Activated CD8-positive, alpha-beta memory T cell treated with anti-CD3 and anti-CD28 coated beads, Interleukin-2, amount 50 U/mL, for 48 hours (primary cell): ENCODE data around the gene PRDM13.
"Not testable (repeated sequence)": the region's sequence is repeated elsewhere in the genome, so short reads cannot be mapped to it uniquely, and the experiment has no call there.

Experiments
- DNase-seq: peaks from one replicate; pipeline ENCODE4 v3.0.0-alpha.2; 2020

PRDM13 gene

DNA sequence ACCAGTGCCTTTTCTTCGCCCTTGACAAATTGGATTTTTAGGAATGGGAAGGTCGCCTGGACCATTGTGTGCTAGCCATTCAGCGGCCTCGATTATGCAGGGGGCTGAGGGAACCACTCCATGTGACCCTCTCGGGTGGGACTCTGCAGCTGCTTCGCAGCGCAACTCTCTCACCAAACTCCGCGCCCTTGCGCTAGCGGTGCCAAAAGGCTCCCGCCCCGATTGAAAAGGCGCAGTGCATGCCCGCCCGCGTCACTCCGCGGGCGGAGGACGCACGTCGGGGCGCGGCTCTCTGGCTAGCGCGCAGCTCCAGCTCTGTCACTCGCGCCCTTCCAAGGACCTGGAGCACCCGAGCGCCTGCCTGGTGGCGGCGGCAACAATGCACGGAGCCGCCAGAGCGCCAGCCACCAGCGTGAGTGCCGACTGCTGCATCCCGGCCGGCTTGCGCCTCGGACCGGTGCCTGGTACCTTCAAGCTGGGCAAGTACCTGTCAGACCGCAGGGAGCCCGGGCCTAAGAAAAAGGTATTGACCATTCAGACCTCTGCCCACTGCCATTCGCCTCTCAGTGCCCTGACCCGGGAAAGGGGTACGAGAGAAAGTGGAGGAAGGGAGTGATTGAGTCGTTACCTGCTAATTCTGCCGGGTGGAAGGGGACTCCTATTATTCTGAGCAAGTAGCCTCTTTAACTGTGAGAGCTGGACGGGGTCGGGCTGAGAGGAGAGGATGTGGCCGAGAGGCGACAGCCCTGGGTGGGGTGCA is at the start of gene PRDM13:
TSS of gene PRDM13 (plus strand) at position 178 of the 760 bp plus-strand sequence. CDS start at position 380, 202 bp downstream.
- no peak for DNase-seq

DNA sequence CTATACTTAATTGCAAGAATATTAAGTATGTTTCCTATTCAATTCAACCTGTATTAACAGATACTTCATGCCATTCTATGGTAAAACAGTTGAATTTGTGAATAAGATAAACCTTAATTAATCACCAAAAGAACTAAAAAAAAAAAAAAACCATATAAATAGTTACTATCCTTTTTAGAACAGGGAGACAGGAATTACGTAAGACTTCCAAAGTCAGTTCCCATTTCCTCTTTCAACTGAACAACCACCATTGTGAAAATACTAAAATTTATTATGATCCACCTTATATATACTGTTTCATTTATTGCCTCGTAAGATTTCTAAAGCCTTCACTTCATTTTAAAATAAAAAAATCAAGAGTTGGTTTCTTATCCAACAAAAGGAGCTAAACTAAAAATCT is 47.6 kb upstream of the PRDM13 start:
- DNase-seq = no peak

DNA sequence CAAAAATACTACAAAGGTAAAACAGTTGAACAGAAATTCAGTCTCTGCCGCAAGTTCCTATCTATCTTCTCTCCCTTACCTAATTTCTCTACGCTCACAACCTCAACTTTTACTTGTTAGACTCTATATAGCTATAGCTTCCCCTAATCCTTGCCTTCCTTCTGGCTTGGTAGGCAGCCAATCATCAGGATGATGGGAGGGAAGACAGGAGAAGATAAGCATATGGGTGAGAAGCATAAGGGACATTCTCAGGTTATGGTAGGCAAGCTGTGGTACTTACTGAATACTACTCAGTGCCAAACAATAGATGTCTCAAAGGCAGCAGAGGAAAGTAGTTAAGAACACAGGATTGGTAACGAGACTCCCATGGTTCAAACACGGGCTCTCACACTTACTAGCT is 46.0 kb upstream of the PRDM13 start:
- no peak for DNase-seq

DNA sequence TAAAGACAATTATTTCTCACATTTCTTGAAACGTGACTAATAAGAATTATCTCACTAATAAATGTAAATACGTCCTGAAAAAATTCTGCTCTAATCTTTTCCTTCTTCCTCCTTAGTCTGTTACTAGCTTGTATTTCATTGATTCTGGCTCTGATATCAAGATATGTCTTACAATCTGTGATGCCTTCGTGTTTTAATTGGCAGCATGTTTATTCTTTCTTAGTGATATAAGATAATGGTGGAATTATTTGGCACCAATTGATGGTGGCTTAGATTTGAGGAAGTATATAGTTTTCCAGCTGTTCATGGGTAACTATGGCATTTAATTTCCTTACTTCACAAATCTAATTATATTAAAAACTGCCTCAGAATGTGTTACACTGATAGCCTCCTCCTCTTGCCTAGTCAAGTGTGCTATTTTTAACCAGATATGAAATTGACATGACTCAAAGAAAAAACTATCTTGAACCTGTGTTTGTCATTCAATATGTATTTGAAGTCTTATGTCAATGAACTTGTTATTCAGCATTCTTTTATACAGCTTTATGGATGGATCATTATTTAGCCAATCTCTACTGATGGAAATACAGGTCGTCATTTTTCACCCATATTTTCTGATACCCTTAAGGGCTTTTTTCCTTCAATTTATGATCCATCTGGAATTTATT is 43.4 kb upstream of the PRDM13 start:
- DNase-seq = no peak

- peak; percentile 95 for DNase-seq
Observed at GRCh38 chr6:99568103-99568933, 38.3 kb upstream of the PRDM13 start, which contains the start of gene CCNC. Gene CCNC, minus strand, starts transcription at chr6:99568660. Its CDS starts 133 bp downstream, at chr6:99568527.

DNA sequence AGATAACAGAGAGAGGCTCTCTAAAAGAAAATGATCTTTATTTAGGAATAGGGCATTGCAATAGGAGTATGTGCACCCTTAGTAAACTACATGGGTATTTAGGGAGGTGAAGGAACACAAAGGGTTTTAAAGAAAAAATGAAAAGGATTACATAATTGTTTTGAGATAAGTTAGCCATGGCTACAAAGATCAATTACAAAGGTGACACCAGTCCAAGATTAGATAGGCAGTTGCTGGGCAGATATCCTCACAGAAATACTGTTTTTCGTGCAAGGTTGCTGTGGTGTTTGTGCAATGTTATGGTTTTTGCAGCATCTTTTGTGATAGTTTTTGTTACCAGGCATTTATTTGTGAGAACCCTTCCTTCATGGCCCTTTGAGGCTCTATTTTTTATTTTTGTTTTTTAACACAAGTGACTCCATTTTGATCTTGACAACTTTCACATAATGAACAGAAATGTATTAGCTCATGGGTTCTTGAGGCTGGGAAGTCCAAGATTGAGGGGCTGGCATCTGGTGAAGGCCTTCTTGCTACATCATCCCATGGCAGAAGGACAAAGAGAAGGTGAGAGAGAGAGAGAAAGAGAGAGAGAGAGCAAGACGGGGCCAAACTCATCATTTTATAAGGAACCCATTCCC is 32.5 kb upstream of the PRDM13 start:
- DNase-seq = no peak

- DNase-seq = no peak
Observed at GRCh38 chr6:99575544-99576227, 30.9 kb upstream of the PRDM13 start.

DNA sequence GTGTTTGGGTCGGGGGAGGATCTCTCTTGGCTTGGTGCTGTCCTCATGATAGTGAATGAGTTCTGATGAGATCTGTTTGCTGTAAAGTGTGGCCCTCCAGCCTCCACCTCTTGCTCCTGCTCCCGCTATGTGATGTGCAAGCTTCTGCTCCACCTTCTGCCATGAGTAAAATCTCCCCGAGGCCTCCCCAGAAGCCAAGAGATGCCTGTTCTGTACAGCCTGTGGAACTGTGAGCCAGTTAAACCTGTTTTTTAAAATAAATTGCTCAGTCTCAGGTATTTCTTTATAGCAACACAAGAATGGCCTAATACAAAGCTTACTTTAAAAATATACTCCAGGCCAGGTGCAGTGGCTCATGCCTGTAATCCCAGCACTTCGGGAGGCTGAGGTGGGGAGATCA is 26.9 kb upstream of the PRDM13 start:
- no peak for DNase-seq

- DNase-seq = no peak
Observed at GRCh38 chr6:99587792-99588191, 18.8 kb upstream of the PRDM13 start.

DNA sequence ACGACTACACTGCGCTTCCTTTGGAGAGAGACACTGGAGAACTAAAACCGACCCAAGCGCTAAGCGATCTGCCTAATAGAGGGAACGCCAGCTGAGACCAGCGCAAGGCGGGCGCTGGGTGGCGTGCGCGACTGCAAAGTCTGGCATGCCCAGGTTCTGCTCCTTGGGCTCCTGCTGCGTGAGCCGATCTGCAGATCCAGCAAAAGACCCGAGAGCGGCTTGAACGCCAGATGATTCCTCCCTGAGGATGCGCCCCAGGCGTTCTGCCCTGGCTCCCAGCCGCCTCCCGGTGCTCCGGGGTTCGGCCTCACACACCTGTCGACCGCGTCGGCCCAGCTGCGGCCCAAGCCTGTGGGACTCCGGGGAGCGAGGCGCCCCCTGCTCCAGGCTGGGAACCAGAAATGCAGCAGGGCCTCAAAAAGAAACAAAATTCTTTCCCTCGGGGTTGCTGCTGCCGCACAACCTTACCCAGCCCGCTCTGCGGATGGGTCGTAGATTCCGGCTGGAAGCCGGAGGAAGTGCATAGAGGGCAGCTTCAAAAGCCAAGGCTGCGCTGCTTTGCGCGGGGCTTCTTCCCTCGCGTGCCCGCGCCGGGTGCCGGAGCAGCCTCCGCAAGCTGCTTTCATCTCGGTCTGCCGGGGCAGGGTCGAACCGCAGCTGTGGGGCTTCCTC is 17.9 kb upstream of the PRDM13 start:
- peak; percentile 82 for DNase-seq

GRCh38 chr6:99589290-99589672 is 17.4 kb upstream of the PRDM13 start:
- DNase-seq = no peak

GRCh38 chr6:99589907-99590493 is 16.6 kb upstream of the PRDM13 start:
- DNase-seq = no peak

DNA sequence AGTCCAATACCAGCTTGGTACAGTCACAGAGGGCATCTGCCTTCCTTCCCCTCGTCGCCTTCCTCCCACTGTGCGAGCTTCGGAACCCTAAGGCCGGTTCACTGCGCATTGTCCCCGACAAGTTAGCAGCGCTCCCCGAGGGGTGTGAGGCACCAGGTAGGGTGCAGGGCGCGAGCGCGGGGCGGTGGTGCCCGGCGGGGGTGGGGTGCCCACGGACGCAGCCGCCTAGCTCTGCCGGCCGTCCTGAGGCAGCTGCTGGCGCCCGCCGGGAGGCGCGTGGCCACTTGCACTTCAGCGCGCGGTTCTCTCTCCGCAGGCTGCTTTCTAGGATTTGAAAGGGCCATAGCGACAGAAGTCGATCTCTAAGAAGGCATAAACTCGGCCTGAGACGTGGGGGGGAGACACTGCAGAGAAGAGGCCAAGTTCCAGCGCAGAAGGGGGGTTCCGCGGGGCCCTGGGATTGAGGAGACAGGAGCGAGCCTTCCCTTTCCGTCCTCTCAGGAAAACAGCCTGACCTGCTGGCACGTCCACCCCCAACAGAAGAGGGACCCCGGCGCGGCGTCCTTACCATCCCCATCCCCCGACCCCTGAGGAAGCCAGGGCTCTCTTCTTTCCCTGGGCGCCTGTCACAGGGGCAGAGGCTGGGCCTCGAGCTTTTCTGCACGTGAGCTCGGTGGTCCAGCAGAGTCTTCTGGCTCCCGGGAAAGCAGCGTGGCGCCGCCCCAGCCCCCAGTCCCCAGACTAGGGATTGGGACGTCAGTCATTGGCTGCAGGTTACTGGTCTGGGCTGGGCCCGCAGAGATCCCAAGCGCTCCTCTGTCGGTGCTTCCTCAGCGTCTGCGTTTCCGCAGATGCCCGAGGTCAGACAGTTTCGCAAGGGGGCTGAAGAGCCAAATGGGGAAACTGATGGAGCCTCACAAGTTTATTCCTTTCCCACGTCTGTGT is 15.6 kb upstream of the PRDM13 start:
- DNase-seq = no peak

DNA sequence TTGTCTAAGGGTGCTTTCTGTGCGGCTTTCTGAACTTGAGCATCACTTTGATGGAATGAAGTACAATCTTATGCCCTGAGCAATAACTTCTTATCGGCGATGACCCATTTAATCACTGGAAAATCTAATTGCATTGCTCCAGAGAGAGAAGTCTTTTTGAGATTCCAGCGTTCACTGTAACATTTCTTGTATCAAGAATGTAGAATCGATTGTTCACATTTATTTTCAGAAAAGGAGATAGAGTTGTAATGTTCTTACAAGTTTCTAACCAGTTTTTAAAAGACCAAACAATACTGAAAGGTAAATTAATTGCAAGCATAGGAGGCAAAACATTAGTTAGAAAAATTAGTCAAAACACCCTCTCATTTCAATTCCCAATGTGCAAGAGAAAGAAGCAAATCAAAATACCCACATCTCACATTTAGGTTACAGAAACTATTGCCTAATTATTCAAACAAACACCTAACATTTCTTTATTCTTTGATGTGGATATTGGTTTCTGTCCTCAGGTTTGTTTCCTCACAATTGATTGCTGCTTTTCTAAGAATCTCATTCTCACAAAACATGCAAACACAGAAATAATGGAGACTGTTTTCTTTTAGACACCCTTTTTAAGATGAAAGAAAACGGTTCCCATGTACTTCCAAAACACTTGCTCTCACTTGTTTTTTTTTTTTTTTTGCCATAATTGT is 14.8 kb upstream of the PRDM13 start:
- no peak for DNase-seq

- DNase-seq = no peak
Observed at GRCh38 chr6:99592900-99593299, 13.7 kb upstream of the PRDM13 start.

DNA sequence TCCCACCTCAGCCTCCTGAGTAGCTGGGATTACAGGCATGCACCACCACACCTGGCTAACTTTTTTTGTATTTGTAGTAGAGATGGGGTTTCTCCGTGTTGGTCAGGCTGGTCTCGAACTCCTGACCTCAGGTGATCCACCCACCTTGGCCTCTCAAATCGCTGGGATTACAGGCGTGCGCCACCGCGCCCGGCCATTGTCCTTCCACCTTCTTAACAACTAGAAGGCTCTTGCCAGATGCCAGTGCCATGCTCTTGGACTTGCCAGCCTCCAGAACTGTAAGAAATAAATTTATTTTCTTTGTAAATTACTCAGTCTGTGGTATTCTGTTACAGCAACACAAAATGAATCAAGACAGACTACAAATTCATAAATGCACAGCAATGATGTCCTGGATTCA is 11.9 kb upstream of the PRDM13 start:
- DNase-seq = not testable (repeated sequence)

- DNase-seq = peak; percentile 59
Observed at GRCh38 chr6:99602520-99603420, 3.9 kb upstream of the PRDM13 start.

DNA sequence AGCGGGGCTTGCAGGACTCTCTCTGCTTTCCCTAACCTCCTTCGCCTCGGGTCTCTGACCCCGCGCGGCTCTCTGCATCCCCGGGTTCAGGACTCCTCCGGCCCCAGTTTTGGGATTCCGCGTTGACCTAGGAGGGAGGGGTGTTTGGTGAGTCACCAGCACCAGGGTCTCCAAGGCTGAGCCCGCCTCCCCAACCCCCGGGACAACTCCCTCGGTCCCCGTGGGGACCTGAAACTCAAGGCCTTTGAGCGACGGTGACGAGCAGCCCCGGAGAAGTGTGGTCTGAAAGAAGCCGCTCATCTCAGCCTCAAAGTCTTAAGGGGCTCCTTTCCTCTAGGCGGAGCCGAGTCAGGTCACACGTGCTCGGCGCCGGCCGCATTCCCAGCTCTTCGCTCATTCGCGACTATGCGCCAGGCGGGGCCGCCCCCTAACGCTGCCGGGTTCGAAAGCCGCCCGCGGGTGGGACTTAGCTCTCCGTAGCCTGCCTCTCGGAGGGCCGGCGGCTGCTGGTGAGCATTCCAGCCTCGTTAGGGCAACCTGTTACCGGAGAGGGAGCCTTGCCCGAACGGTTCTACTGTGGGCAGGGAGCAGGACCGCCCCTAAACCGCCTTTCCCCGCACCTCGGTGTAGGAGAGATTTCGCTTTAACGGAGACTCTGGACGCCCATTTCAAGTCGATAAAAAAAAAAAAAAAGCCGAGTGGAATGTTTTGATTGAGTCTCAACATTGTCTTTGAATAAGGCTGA is 3.0 kb upstream of the PRDM13 start:
- DNase-seq = peak; percentile 72
